Keratinocyte (primary cell): Measurements from ENCODE around the gene BAZ2B. TPM values are rescaled to one million over a fixed set of nuclear protein-coding genes. Genes with fewer than 3 reads are reported as not detected.

ENCODE experiments used
- DNase-seq: peaks from one replicate; pipeline ENCODE4 v3.0.0-alpha.2; 2011; ENCODE audit warnings: low read depth, missing footprints, low spot score
- FAIRE-seq: peaks from 2 replicates; lab custom pipeline; 2011; peaks lifted over from hg19 to GRCh38; lab: Jason Lieb, UNC
- H2AFZ ChIP-seq: 2 replicates; pipeline ENCODE4 v1.6.0; 2012; ENCODE audit warnings: low read length, control low read depth, inconsistent platforms; ENCODE audit not compliant: control insufficient read depth
- H3K27ac ChIP-seq: 2 replicates; pipeline ENCODE4 v1.5.1; 2011; ENCODE audit warnings: low read length; ENCODE audit not compliant: control insufficient read depth, insufficient read depth
- H3K27me3 ChIP-seq: 3 replicates; pipeline ENCODE4 v1.6.0; 2011; ENCODE audit warnings: low read length; ENCODE audit not compliant: control insufficient read depth, insufficient read depth; ENCODE audit errors: extremely low read depth
- H3K36me3 ChIP-seq, 2 experiments: 2 replicates in 1 of 2; 3 replicates in 1 of 2; pipeline ENCODE4 v1.5.1; 2011; ENCODE audit warnings: low read length in 2 of 2, mild to moderate bottlenecking in 1 of 2; ENCODE audit not compliant: control insufficient read depth in 2 of 2, insufficient read depth in 2 of 2; ENCODE audit errors: extremely low read depth in 1 of 2
- H3K4me1 ChIP-seq: 3 replicates; pipeline ENCODE4 v1.5.1; 2011; ENCODE audit warnings: low read length; ENCODE audit not compliant: control insufficient read depth, insufficient read depth; ENCODE audit errors: extremely low read depth
- H3K4me2 ChIP-seq: 3 replicates; pipeline ENCODE4 v1.6.0; 2011; ENCODE audit warnings: low read depth, low read length; ENCODE audit not compliant: control insufficient read depth, insufficient read depth; ENCODE audit errors: extremely low read depth
- H3K4me3 ChIP-seq, 3 experiments: fragments of 200-600 bp in 1 of 3; sonication (generic) in 1 of 3; 2 replicates in 2 of 3; 3 replicates in 1 of 3; pipeline ENCODE4 v1.5.1; 2011 to 2016; ENCODE audit warnings: low read length in 3 of 3, mild to moderate bottlenecking in 3 of 3, control low read depth in 2 of 3, inconsistent platforms in 1 of 3, low read depth in 1 of 3, mixed read lengths in 1 of 3, mixed run types in 1 of 3, moderate library complexity in 1 of 3; ENCODE audit not compliant: control insufficient read depth in 2 of 3, insufficient read depth in 2 of 3; ENCODE audit errors: extremely low read depth in 1 of 3
- H3K79me2 ChIP-seq: 2 replicates; pipeline ENCODE4 v1.6.0; 2012; ENCODE audit warnings: low read length; ENCODE audit not compliant: control insufficient read depth, insufficient read depth
- H3K9ac ChIP-seq: 3 replicates; pipeline ENCODE4 v1.6.0; 2011; ENCODE audit warnings: low read length; ENCODE audit not compliant: control insufficient read depth, insufficient read depth; ENCODE audit errors: extremely low read depth
- H3K9me1 ChIP-seq: 3 replicates; pipeline ENCODE4 v1.6.0; 2011; ENCODE audit warnings: low read length; ENCODE audit not compliant: control insufficient read depth, insufficient read depth; ENCODE audit errors: extremely low read depth
- H3K9me3 ChIP-seq: 2 replicates; pipeline ENCODE4 v1.5.1; 2012; ENCODE audit warnings: low read depth, low read length; ENCODE audit not compliant: control insufficient read depth
- H4K20me1 ChIP-seq: 3 replicates; pipeline ENCODE4 v1.6.0; 2011; ENCODE audit warnings: low read length; ENCODE audit not compliant: control insufficient read depth, insufficient read depth; ENCODE audit errors: extremely low read depth
- EZH2 ChIP-seq: IDR thresholded peaks from one replicate; pipeline ENCODE4 v1.6.1; 2012; ENCODE audit warnings: inconsistent platforms, mild to moderate bottlenecking, low read length, moderate library complexity
- dilution Hi-C: fragments of 300-500 bp; cut with MboI; formaldehyde crosslinking; loops from one replicate; pipeline ENCODE4 v1.7.0; 2020; ENCODE audit warnings: low sequenced_read_pairs; ENCODE audit not compliant: extremely low pct_ligation_motif_present
- polyA plus RNA-seq, 5 experiments: library from polyadenylated mRNA; depleted of rRNA in 3 of 5; stranded (reverse) in 3 of 5; stranded (forward) in 1 of 5; unstranded in 1 of 5; fragments of >200 nt; gene quantifications; 1 replicate in 1 of 5; 2 replicates in 3 of 5; 3 replicates in 1 of 5; pipeline versions ENCODE4 v1.2.1 to v1.2.3, GENCODE V29; 2011 to 2012; ENCODE audit warnings: missing spikeins in 2 of 5, low read depth in 1 of 5, low replicate concordance in 1 of 5
- TF ChIP-seq, protein P1 (sequence below), 3 experiments: IDR thresholded peaks in 1 of 3; conservative IDR thresholded peaks in 1 of 3; optimal IDR thresholded peaks in 1 of 3; 2 replicates in 2 of 3; 3 replicates in 1 of 3; pipeline versions ENCODE3 to v1.5.1; 2011; ENCODE audit warnings: low read length in 3 of 3, mild to moderate bottlenecking in 3 of 3, moderate library complexity in 2 of 3, control low read depth in 1 of 3, inconsistent platforms in 1 of 3; ENCODE audit not compliant: insufficient read depth in 2 of 3; ENCODE audit errors: extremely low read depth in 1 of 3

BAZ2B gene
- polyA plus RNA-seq, 1 donor (not counting 4 experiments of a cell fraction or from before 2014, with no cell fraction given): 27.0 TPM

GRCh38 chr2:159410276-159410675, 206.1 kb downstream of the BAZ2B start:
- H3K9ac ChIP-seq: no peak overlapping the region
- H3K4me2 ChIP-seq: no peak overlapping the region
- no peak for FAIRE-seq
- no peaks in the 10 kb centered on the region for H3K9me1 ChIP-seq
- peaks cover 2 to 4% of the 10 kb centered on the region in 2 experiments for H3K36me3 ChIP-seq
- H3K27me3 ChIP-seq: no peaks in the 10 kb centered on the region
- dilution Hi-C loops: no loop called here
- H3K4me1 ChIP-seq: no peaks in the 10 kb centered on the region
- TF ChIP-seq, protein P1, sequence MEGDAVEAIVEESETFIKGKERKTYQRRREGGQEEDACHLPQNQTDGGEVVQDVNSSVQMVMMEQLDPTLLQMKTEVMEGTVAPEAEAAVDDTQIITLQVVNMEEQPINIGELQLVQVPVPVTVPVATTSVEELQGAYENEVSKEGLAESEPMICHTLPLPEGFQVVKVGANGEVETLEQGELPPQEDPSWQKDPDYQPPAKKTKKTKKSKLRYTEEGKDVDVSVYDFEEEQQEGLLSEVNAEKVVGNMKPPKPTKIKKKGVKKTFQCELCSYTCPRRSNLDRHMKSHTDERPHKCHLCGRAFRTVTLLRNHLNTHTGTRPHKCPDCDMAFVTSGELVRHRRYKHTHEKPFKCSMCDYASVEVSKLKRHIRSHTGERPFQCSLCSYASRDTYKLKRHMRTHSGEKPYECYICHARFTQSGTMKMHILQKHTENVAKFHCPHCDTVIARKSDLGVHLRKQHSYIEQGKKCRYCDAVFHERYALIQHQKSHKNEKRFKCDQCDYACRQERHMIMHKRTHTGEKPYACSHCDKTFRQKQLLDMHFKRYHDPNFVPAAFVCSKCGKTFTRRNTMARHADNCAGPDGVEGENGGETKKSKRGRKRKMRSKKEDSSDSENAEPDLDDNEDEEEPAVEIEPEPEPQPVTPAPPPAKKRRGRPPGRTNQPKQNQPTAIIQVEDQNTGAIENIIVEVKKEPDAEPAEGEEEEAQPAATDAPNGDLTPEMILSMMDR (optimal IDR thresholded peaks at IDR 0.05 in 1 of 3, IDR thresholded peaks at IDR 0.05 in 1 of 3, conservative IDR thresholded peaks at IDR 0.05 in 1 of 3; ENCODE audit: extremely low read depth in 1 of 3, insufficient read depth in 2 of 3, low read length in 3 of 3): no peak
- no peak for TF ChIP-seq EZH2
- no peaks in the 10 kb centered on the region for H3K9me3 ChIP-seq
- H2AFZ ChIP-seq: no peak overlapping the region
- no peak overlapping the region for H3K4me3 ChIP-seq
- no peak for DNase-seq
- no peaks in the 10 kb centered on the region for H4K20me1 ChIP-seq
- no peak overlapping the region for H3K27ac ChIP-seq
- no peaks in the 10 kb centered on the region for H3K79me2 ChIP-seq

- Histone ChIP-seq H3K9me3 (no peaks in the 10 kb centered on the region), H3K4me2 (no peak overlapping the region), H3K9ac (no peak overlapping the region), H3K27ac (no peak overlapping the region), H2AFZ (no peak overlapping the region), H4K20me1 (no peaks in the 10 kb centered on the region), H3K4me1 (no peaks in the 10 kb centered on the region), H3K79me2 (no peaks in the 10 kb centered on the region), H3K36me3 (peaks cover 2 to 4% of the 10 kb centered on the region in 2 experiments), H3K4me3 (no peak overlapping the region), H3K27me3 (no peaks in the 10 kb centered on the region), H3K9me1 (no peaks in the 10 kb centered on the region)
- no peak for TF ChIP-seq EZH2
- TF ChIP-seq, protein P1 (optimal IDR thresholded peaks at IDR 0.05 in 1 of 3, IDR thresholded peaks at IDR 0.05 in 1 of 3, conservative IDR thresholded peaks at IDR 0.05 in 1 of 3; ENCODE audit: extremely low read depth in 1 of 3, insufficient read depth in 2 of 3, low read length in 3 of 3): no peak
- dilution Hi-C loops: no loop called here
- no peak for FAIRE-seq
- DNase-seq: no peak
Observed at GRCh38 chr2:159409116-159409800, 207.1 kb downstream of the BAZ2B start.
